Spleen (tissue), 11 donors: ENCODE measurements around the gene SLC7A6. TPM values are rescaled to one million over a fixed set of nuclear protein-coding genes. Genes with fewer than 3 reads are reported as not detected.

ENCODE experiments used
- DNase-seq: peaks from one replicate; pipeline ENCODE4 v3.0.0-alpha.2; 2020
- H3K27ac ChIP-seq, 8 donors: fragments of 200-600 bp; sonication (generic) in 7 of 8; 1 replicate in 4 of 8; 2 replicates in 4 of 8; pipeline versions ENCODE4 v1.5.0 to v1.8.0; 2016 to 2021; ENCODE audit warnings: inconsistent platforms in 4 of 8, mild to moderate bottlenecking in 4 of 8, moderate library complexity in 1 of 8
- H3K27me3 ChIP-seq, 7 donors: fragments of 200-600 bp; sonication (generic) in 6 of 7; replicated peaks in 1 of 7; 1 replicate in 4 of 7; 2 replicates in 3 of 7; pipeline versions ENCODE4 v1.5.0 to v1.8.0; 2016 to 2021; ENCODE audit warnings: inconsistent platforms in 3 of 7, mild to moderate bottlenecking in 1 of 7
- H3K36me3 ChIP-seq, 6 donors: fragments of 200-600 bp; sonication (generic) in 5 of 6; 1 replicate in 4 of 6; 2 replicates in 2 of 6; pipeline versions ENCODE4 v1.5.0 to v1.8.0; 2016 to 2021; ENCODE audit warnings: inconsistent platforms in 2 of 6
- H3K4me1 ChIP-seq, 6 donors: fragments of 200-600 bp; sonication (generic) in 5 of 6; 1 replicate in 3 of 6; 2 replicates in 3 of 6; pipeline versions ENCODE4 v1.5.0 to v1.8.0; 2016 to 2021; ENCODE audit warnings: inconsistent platforms in 3 of 6
- H3K4me3 ChIP-seq, 8 donors: fragments of 200-600 bp; sonication (generic) in 7 of 8; 1 replicate in 4 of 8; 2 replicates in 4 of 8; pipeline versions ENCODE4 v1.5.0 to v1.8.0; 2016 to 2021; ENCODE audit warnings: inconsistent platforms in 4 of 8, mild to moderate bottlenecking in 4 of 8, moderate library complexity in 2 of 8
- H3K9me3 ChIP-seq, 8 donors: fragments of 200-600 bp; sonication (generic) in 7 of 8; 1 replicate in 4 of 8; 2 replicates in 4 of 8; pipeline versions ENCODE4 v1.5.0 to v1.8.0; 2016 to 2021; ENCODE audit warnings: inconsistent platforms in 4 of 8
- POLR2A ChIP-seq, 3 donors: fragments of 450-650 bp; IDR thresholded peaks; one replicate each; pipeline ENCODE4 v1.5.1; 2017; ENCODE audit warnings: antibody characterized with exemption in 3 of 3, mild to moderate bottlenecking in 1 of 3
- POLR2AphosphoS5 ChIP-seq, 3 donors: sonication (generic); formaldehyde crosslinking; IDR thresholded peaks; one replicate each; pipeline ENCODE4 v1.5.1; 2017; ENCODE audit warnings: antibody characterized with exemption in 3 of 3
- WGBS, 5 donors: extraction: QIAGEN DNeasy Blood & Tissue Kit in 3 of 5; methylation state at CpG; one replicate each; pipeline versions ENCODE4 v1.1.5 to v1.1.7; 2013 to 2018; 5-methylcytosine and 5-hydroxymethylcytosine counted together
- intact Hi-C: fragments of 100-400 bp; cut with DNase I; formaldehyde crosslinking; loops from one replicate; pipeline ENCODE4 v1.15.0; 2023; ENCODE audit warnings: low total_unique reads
- polyA plus RNA-seq, 3 donors: library from polyadenylated mRNA; stranded (reverse); fragments of 200-250 nt; gene quantifications; one replicate each; pipeline ENCODE4 v1.2.1, GENCODE V29; 2013
- total RNA-seq, 7 donors: library from RNA; depleted of rRNA in 3 of 7; stranded (reverse); fragments of >200 nt in 3 of 7; fragmentation: NEBNext Ultra II Directional in 4 of 7; extraction: Animal tissue kit (Norgen Biotek cat#: 25700) in 4 of 7; gene quantifications; one replicate each; pipeline versions ENCODE4 v1.1.0 to v1.2.1, GENCODE V29; 2016 to 2021
- TF ChIP-seq, protein P1 (sequence below), 11 experiments: fragments of 200-600 bp in 7 of 11; fragments of 450-650 bp in 4 of 11; sonication (generic) in 4 of 11; IDR thresholded peaks in 8 of 11; conservative IDR thresholded peaks in 3 of 11; 1 replicate in 7 of 11; 2 replicates in 4 of 11; pipeline versions ENCODE4 v1.4.0 to v1.8.0; 2016 to 2021; ENCODE audit warnings: antibody characterized with exemption in 11 of 11, inconsistent platforms in 4 of 11, mild to moderate bottlenecking in 1 of 11
- donor health status: healthy with polysubstance abuse.
- donor health status: DM: no; HTN: no; CAD: no; lungs with moderate emphysema.
- donor health status: DM: no; HTN: no; CAD: no.
- donor health status: Bipolar disorder and iron deficiency.
- donor health status: healthy.
- donor health status: DM: no; HTN: no; CAD: no.
- donor health status: DM: yes; HTN: yes; CAD: no.

SLC7A6 gene
- total and polyA plus RNA-seq, 10 donors: 9.8 to 62.8 (median 46.1) TPM

DNA sequence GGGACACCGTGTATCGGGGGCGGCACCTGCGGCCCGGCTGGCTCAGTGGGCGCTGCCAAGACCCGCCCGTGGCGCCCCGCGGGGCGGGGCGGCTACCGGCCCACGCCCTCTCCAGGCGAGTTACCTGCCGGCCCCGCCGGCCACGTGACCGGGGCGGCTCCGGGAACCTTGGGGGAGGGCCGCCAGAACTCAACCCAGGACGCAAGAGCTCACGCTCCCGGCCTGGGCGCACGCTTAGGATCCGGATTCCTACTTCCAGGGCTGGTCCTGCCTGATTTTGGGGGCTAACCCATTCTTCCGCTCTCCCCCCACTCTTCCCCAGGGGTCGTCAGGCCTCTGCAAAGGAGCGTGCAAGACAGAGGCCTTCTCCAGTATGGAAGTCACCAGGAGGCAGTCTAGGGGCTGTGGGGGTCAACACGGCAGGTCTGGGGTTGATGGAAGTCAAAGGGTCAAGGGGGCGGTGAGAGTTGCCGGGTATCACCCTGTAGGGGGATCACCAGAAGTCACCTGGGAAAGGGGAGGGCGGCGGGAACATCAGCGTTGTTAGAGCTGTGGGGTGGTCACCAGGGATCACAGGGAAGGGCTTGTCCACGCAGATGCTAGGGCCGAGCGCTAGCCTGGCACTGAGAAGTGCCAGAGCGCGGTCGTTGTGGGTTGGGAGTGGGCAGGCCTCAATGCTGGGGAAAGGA is 28.0 kb upstream of the SLC7A6 start:
- peak overlapping the region; percentile 51 to 86 (median 64) for H3K4me3 ChIP-seq
- H3K4me1 ChIP-seq: peaks cover 26 to 67% (median 48%) of the 10 kb centered on the region in 6 donors
- H3K36me3 ChIP-seq: peaks cover 0 to 12% (median under 1%) of the 10 kb centered on the region in 6 donors
- peaks cover 0 to 20% (median 0%) of the 10 kb centered on the region in 7 donors for H3K27me3 ChIP-seq
- DNase-seq: peak; percentile 86
- TF ChIP-seq, protein P1, sequence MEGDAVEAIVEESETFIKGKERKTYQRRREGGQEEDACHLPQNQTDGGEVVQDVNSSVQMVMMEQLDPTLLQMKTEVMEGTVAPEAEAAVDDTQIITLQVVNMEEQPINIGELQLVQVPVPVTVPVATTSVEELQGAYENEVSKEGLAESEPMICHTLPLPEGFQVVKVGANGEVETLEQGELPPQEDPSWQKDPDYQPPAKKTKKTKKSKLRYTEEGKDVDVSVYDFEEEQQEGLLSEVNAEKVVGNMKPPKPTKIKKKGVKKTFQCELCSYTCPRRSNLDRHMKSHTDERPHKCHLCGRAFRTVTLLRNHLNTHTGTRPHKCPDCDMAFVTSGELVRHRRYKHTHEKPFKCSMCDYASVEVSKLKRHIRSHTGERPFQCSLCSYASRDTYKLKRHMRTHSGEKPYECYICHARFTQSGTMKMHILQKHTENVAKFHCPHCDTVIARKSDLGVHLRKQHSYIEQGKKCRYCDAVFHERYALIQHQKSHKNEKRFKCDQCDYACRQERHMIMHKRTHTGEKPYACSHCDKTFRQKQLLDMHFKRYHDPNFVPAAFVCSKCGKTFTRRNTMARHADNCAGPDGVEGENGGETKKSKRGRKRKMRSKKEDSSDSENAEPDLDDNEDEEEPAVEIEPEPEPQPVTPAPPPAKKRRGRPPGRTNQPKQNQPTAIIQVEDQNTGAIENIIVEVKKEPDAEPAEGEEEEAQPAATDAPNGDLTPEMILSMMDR (IDR thresholded peaks at IDR 0.05 in 8 of 11, conservative IDR thresholded peaks at IDR 0.05 in 3 of 11): no peak
- TF ChIP-seq POLR2AphosphoS5 (IDR thresholded peaks at IDR 0.05): peak in 1 of 3 donors; percentile 13
- 7 to 22% (median 9%) methylated on average over 21 to 45 of the region's 45 CpGs for WGBS, 5 donors
- H3K9me3 ChIP-seq: no peaks in the 10 kb centered on the region
- intact Hi-C loops: no loop called here
- peak overlapping the region in 6 of 8 donors; percentile 78 to 89 (median 84) for H3K27ac ChIP-seq

DNA sequence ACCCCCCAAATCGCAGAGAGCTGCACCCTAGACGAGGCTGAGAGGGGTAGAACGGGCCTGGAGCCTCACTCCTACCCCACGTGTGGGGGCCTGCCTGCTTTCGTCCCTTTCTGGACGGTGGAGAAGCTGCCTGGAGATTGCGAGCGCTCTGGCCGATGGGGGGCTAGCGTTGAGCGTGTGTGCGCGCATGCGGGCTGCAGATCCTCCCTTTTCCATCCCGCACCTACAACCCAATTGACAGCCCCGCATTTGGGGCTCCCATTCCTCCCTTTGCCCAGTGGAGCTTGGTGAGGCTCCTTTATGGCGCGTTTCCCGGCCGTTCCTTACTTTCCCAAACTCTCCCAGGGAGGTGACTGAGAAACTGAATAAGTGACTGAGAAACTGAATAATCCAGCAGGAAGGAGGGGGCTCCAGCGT is 27.5 kb upstream of the SLC7A6 start:
- Histone ChIP-seq H3K27ac (peak overlapping the region in 7 of 8 donors; percentile 51 to 89 (median 83)), H3K9me3 (no peaks in the 10 kb centered on the region), H3K36me3 (peaks cover 0 to 7% (median 0%) of the 10 kb centered on the region in 6 donors), H3K4me1 (peaks cover 26 to 67% (median 48%) of the 10 kb centered on the region in 6 donors), H3K4me3 (peak overlapping the region; percentile 51 to 86 (median 64)), H3K27me3 (peaks cover 0 to 20% (median 0%) of the 10 kb centered on the region in 7 donors)
- intact Hi-C loops: no loop called here
- no peak for DNase-seq
- TF ChIP-seq POLR2A (IDR thresholded peaks at IDR 0.05) (no peak), POLR2AphosphoS5 (IDR thresholded peaks at IDR 0.05) (no peak)
- TF ChIP-seq, protein P1 (IDR thresholded peaks at IDR 0.05 in 8 of 11, conservative IDR thresholded peaks at IDR 0.05 in 3 of 11): no peak
- WGBS, 5 donors: 7 to 14% (median 10%) methylated on average over 14 to 21 of the region's 21 CpGs

DNA sequence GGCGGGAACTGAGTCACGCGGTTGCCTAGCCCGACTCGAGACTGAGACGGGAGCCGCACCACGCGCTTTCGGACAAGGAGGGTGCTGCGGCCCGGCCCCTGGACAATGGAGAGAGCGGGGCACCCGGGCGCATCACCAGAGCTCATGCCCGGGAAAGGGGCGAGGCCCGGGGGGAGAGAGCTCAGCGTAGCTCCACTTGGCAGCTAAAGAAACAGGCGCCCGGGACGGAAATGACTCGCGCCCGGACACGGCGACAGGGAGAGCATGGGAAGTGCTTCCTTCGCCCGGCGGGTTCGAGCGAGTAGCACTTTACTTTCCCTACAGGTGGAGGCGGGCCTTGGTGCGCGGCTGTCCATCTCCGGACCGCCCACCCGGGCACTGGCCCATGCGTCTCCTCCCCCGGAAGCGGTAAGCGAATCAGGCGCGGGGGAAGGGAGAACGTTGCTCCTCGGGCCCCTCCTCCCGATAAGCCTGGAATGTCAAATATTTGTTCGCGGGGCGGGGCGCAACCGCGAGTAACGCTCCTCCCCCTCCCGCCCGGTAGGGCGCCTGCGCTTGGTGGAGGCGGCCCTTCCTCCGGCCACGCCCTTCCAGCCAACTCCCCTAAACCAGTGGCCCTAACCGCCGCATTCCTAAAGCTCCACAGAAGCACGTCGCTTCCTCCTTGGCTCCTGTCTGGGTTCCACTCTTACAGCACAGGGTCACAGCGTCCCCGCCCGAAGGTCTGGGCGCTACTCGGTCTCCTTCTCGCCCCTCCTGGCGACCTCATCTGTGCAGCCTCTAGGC is 26.9 kb upstream of the SLC7A6 start:
- H3K27ac ChIP-seq: peak overlapping the region; percentile 30 to 89 (median 82)
- peak overlapping the region; percentile 51 to 86 (median 64) for H3K4me3 ChIP-seq
- H3K27me3 ChIP-seq: peaks cover 0 to 20% (median 0%) of the 10 kb centered on the region in 7 donors
- H3K9me3 ChIP-seq: no peaks in the 10 kb centered on the region
- peaks cover 26 to 67% (median 48%) of the 10 kb centered on the region in 6 donors for H3K4me1 ChIP-seq
- DNase-seq: peak; percentile 98
- TF ChIP-seq, protein P1 (IDR thresholded peaks at IDR 0.05 in 8 of 11, conservative IDR thresholded peaks at IDR 0.05 in 3 of 11): peak in 5 of 11 experiments; percentile 8 to 54 (median 30)
- peak in 1 of 3 donors; percentile 50 for TF ChIP-seq POLR2A (IDR thresholded peaks at IDR 0.05)
- peak; percentile 91 to 96 (median 94) for TF ChIP-seq POLR2AphosphoS5 (IDR thresholded peaks at IDR 0.05)
- WGBS, 5 donors: 0 to 2% (median 1%) methylated on average over 20 to 72 of the region's 72 CpGs
- intact Hi-C loops: no loop called here
- H3K36me3 ChIP-seq: peaks cover 0 to under 1% (median 0%) of the 10 kb centered on the region in 6 donors

DNA sequence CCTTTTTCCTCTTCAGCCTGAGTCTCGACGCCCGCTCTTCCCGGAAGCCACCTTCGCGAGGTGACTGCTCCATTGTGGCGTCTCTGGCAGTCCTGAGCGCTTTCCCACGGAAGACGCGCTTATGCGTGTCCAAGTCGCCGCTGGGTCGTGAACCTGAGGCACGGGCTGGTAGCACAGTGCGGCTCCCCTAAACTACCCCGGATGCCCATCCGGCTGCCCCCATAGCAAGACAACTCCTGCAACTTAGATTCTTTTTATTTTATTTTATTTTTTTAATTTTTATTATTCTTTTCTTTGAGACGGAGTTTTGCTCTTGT is 26.3 kb upstream of the SLC7A6 start:
- no peak for DNase-seq
- TF ChIP-seq, protein P1 (IDR thresholded peaks at IDR 0.05 in 8 of 11, conservative IDR thresholded peaks at IDR 0.05 in 3 of 11): no peak
- TF ChIP-seq POLR2A (IDR thresholded peaks at IDR 0.05): no peak
- TF ChIP-seq POLR2AphosphoS5 (IDR thresholded peaks at IDR 0.05): no peak
- Histone ChIP-seq H3K4me3 (peak overlapping the region; percentile 51 to 86 (median 64)), H3K36me3 (no peaks in the 10 kb centered on the region), H3K27me3 (peaks cover 0 to 20% (median 0%) of the 10 kb centered on the region in 7 donors), H3K4me1 (peaks cover 26 to 67% (median 48%) of the 10 kb centered on the region in 6 donors), H3K9me3 (no peaks in the 10 kb centered on the region), H3K27ac (peak overlapping the region; percentile 30 to 89 (median 82))
- intact Hi-C loops: no loop called here
- WGBS, 5 donors: 14 to 17% (median 16%) methylated on average over 20 of the region's 20 CpGs
